Activated CD8-positive, alpha-beta T cell treated with anti-CD3 and anti-CD28 coated beads for 36 hours (primary cell): Measurements from ENCODE around the gene LRMDA. TPM values are rescaled to one million over a fixed set of nuclear protein-coding genes. Genes with fewer than 3 reads are reported as not detected.

Source experiments
- ATAC-seq: fragments of 200-7000 bp; cut with Tn5 transposase; one replicate; pipeline ENCODE4 v1.10.0; 2021; ENCODE audit warnings: mild to moderate bottlenecking, moderate library complexity
- CTCF ChIA-PET: fragments of 350-600 bp; sonication (Branson Sonifier 250); formaldehyde crosslinking; loops from one replicate; lab custom pipeline; 2021; ENCODE audit warnings: antibody characterized with exemption; lab: Charles Lee
- POLR2A ChIA-PET: fragments of 350-600 bp; sonication (Branson Sonifier 250); formaldehyde crosslinking; loops from one replicate; lab custom pipeline; 2021; ENCODE audit warnings: antibody characterized with exemption; lab: Charles Lee
- DNase-seq: peaks from one replicate; pipeline ENCODE4 v3.0.0-alpha.2; 2020
- H3K27ac Mint-ChIP-seq: one replicate; pipeline ENCODE4 v1.8.0; 2021; ENCODE audit warnings: mild to moderate bottlenecking, mixed read lengths
- H3K27me3 Mint-ChIP-seq: one replicate; pipeline ENCODE4 v1.8.0; 2021; ENCODE audit warnings: mixed read lengths
- H3K36me3 Mint-ChIP-seq: one replicate; pipeline ENCODE4 v1.8.0; 2021; ENCODE audit warnings: low read depth, mixed read lengths
- H3K4me1 Mint-ChIP-seq: one replicate; pipeline ENCODE4 v1.8.0; 2021; ENCODE audit warnings: low read depth, mixed read lengths
- H3K4me3 Mint-ChIP-seq: one replicate; pipeline ENCODE4 v1.8.0; 2021; ENCODE audit warnings: mild to moderate bottlenecking, moderate library complexity, mixed read lengths
- H3K9me3 Mint-ChIP-seq: one replicate; pipeline ENCODE4 v1.8.0; 2021; ENCODE audit warnings: mixed read lengths
- CTCF ChIP-seq: fragments of 200-600 bp; IDR thresholded peaks from one replicate; pipeline ENCODE4 v1.8.0; 2022; ENCODE audit warnings: antibody characterized with exemption, mild to moderate bottlenecking
- intact Hi-C: fragments of 100-400 bp; cut with micrococcal nuclease; formaldehyde crosslinking; loops from one replicate; pipeline ENCODE4 v1.10.0; 2022
- total RNA-seq, 2 experiments: library from RNA; stranded (reverse); gene quantifications; one replicate each; pipeline ENCODE4 v1.2.3, GENCODE V29; 2021

The LRMDA gene
- total RNA-seq, 2 experiments from 2014 or later, result not detected

GRCh38 chr10:75477680-75478079 is 46.3 kb downstream of the LRMDA start:
- H3K4me1 Mint-ChIP-seq, result no peaks in the 10 kb centered on the region
- intact Hi-C loops, result no loop called here
- H3K36me3 Mint-ChIP-seq, result no peaks in the 10 kb centered on the region
- ATAC-seq (no peak), DNase-seq (no peak)
- no peak overlapping the region for H3K27ac Mint-ChIP-seq
- POLR2A ChIA-PET, result no interaction called here
- TF ChIP-seq CTCF, result no peak
- peaks cover 1% of the 10 kb centered on the region for H3K27me3 Mint-ChIP-seq
- no peaks in the 10 kb centered on the region for H3K9me3 Mint-ChIP-seq
- CTCF ChIA-PET, result no interaction called here
- H3K4me3 Mint-ChIP-seq, result no peak overlapping the region

GRCh38 chr10:75480374-75480773 is 49.0 kb downstream of the LRMDA start:
- POLR2A ChIA-PET, result no interaction called here
- Mint-ChIP-seq H3K27me3 (peaks cover 1% of the 10 kb centered on the region), H3K4me3 (no peak overlapping the region), H3K27ac (no peak overlapping the region), H3K36me3 (no peaks in the 10 kb centered on the region), H3K4me1 (no peaks in the 10 kb centered on the region), H3K9me3 (no peaks in the 10 kb centered on the region)
- CTCF ChIA-PET, result no interaction called here
- TF ChIP-seq CTCF, result no peak
- DNase-seq, result no peak
- intact Hi-C loops, result no loop called here
- no peak for ATAC-seq

GRCh38 chr10:75483188-75483587 is 51.8 kb downstream of the LRMDA start:
- Mint-ChIP-seq H3K4me1 (no peaks in the 10 kb centered on the region), H3K27me3 (peaks cover 3% of the 10 kb centered on the region), H3K4me3 (no peak overlapping the region), H3K36me3 (no peaks in the 10 kb centered on the region), H3K9me3 (no peaks in the 10 kb centered on the region), H3K27ac (no peak overlapping the region)
- ChIA-PET CTCF (no interaction called here), POLR2A (no interaction called here)
- DNase-seq (no peak), ATAC-seq (no peak)
- TF ChIP-seq CTCF, result no peak
- intact Hi-C loops, result no loop called here

GRCh38 chr10:75484717-75485116 is 53.3 kb downstream of the LRMDA start:
- CTCF ChIA-PET, result no interaction called here
- DNase-seq, result no peak
- H3K27me3 Mint-ChIP-seq, result peaks cover 3% of the 10 kb centered on the region
- ATAC-seq, result no peak
- POLR2A ChIA-PET, result no interaction called here
- no peak overlapping the region for H3K4me3 Mint-ChIP-seq
- no peak overlapping the region for H3K27ac Mint-ChIP-seq
- intact Hi-C loops, result no loop called here
- H3K4me1 Mint-ChIP-seq, result no peaks in the 10 kb centered on the region
- H3K36me3 Mint-ChIP-seq, result no peaks in the 10 kb centered on the region
- TF ChIP-seq CTCF, result no peak
- no peaks in the 10 kb centered on the region for H3K9me3 Mint-ChIP-seq

- no peaks in the 10 kb centered on the region for H3K9me3 Mint-ChIP-seq
- no peak overlapping the region for H3K27ac Mint-ChIP-seq
- intact Hi-C loops, result no loop called here
- ChIA-PET POLR2A (interaction anchor here (0.6 kb wide), 1 partner anchor 89 kb away, joined by 3 read pairs; no protein-coding TSS in a partner anchor), CTCF (no interaction called here)
- no peaks in the 10 kb centered on the region for H3K4me1 Mint-ChIP-seq
- no peaks in the 10 kb centered on the region for H3K36me3 Mint-ChIP-seq
- TF ChIP-seq CTCF, result no peak
- ATAC-seq (no peak), DNase-seq (no peak)
- H3K4me3 Mint-ChIP-seq, result no peak overlapping the region
- peaks cover 3% of the 10 kb centered on the region for H3K27me3 Mint-ChIP-seq
Observed at GRCh38 chr10:75486591-75486990, 55.2 kb downstream of the LRMDA start.
